Astrocyte (in vitro differentiated cells and primary cell): ENCODE measurements around the gene ANKRD66. TPM values are rescaled to one million over a fixed set of nuclear protein-coding genes. Genes with fewer than 3 reads are reported as not detected.

Experiments
- DNase-seq: peaks from one replicate; pipeline ENCODE4 v3.0.0-alpha.2; 2010; ENCODE audit warnings: low read depth
- FAIRE-seq: peaks from 2 replicates; lab custom pipeline; 2011; peaks lifted over from hg19 to GRCh38; lab: Jason Lieb, UNC
- H2AFZ ChIP-seq: 2 replicates; pipeline ENCODE4 v1.6.0; 2012; ENCODE audit warnings: low read depth, low read length, inconsistent platforms
- H3K27ac ChIP-seq: 2 replicates; pipeline ENCODE4 v1.5.1; 2011; ENCODE audit warnings: low read depth, low read length, inconsistent platforms
- H3K27me3 ChIP-seq: 2 replicates; pipeline ENCODE4 v1.6.0; 2011; ENCODE audit warnings: low read length, inconsistent platforms; ENCODE audit not compliant: insufficient read depth
- H3K36me3 ChIP-seq: 2 replicates; pipeline ENCODE4 v1.5.1; 2011; ENCODE audit warnings: low read length, inconsistent platforms; ENCODE audit not compliant: insufficient read depth
- H3K4me1 ChIP-seq: 2 replicates; pipeline ENCODE4 v1.5.1; 2011; ENCODE audit warnings: low read length, inconsistent platforms; ENCODE audit not compliant: insufficient read depth
- H3K4me2 ChIP-seq: 2 replicates; pipeline ENCODE4 v1.6.0; 2012; ENCODE audit warnings: low read length, inconsistent platforms
- H3K4me3 ChIP-seq: 2 replicates; pipeline ENCODE4 v1.5.1; 2011; ENCODE audit warnings: low read depth, mild to moderate bottlenecking, low read length, inconsistent platforms; ENCODE audit not compliant: insufficient read depth
- H3K79me2 ChIP-seq: 2 replicates; pipeline ENCODE4 v1.6.0; 2012; ENCODE audit warnings: mild to moderate bottlenecking, low read length, inconsistent platforms; ENCODE audit not compliant: insufficient read depth
- H3K9ac ChIP-seq: 2 replicates; pipeline ENCODE4 v1.6.0; 2012; ENCODE audit warnings: mild to moderate bottlenecking, low read length, inconsistent platforms
- H3K9me3 ChIP-seq: 2 replicates; pipeline ENCODE4 v1.5.1; 2012; ENCODE audit warnings: low read depth, mild to moderate bottlenecking, low read length, inconsistent platforms; ENCODE audit not compliant: insufficient read depth
- H4K20me1 ChIP-seq: 2 replicates; pipeline ENCODE4 v1.6.0; 2012; ENCODE audit warnings: low read length, inconsistent platforms; ENCODE audit not compliant: insufficient read depth
- H3K27ac Mint-ChIP-seq: one replicate; pipeline ENCODE4 v1.8.0; 2021; ENCODE audit warnings: mild to moderate bottlenecking, mixed read lengths; ENCODE audit not compliant: unreplicated experiment
- H3K27me3 Mint-ChIP-seq: one replicate; pipeline ENCODE4 v1.8.0; 2021; ENCODE audit warnings: low read depth, mixed read lengths; ENCODE audit not compliant: unreplicated experiment
- H3K36me3 Mint-ChIP-seq: one replicate; pipeline ENCODE4 v1.8.0; 2021; ENCODE audit warnings: low read depth, mixed read lengths; ENCODE audit not compliant: unreplicated experiment
- H3K4me1 Mint-ChIP-seq: one replicate; pipeline ENCODE4 v1.8.0; 2021; ENCODE audit warnings: low read depth, mixed read lengths; ENCODE audit not compliant: unreplicated experiment
- H3K4me3 Mint-ChIP-seq: one replicate; pipeline ENCODE4 v1.8.0; 2021; ENCODE audit warnings: mild to moderate bottlenecking, moderate library complexity, mixed read lengths; ENCODE audit not compliant: unreplicated experiment
- H3K9me3 Mint-ChIP-seq: one replicate; pipeline ENCODE4 v1.8.0; 2021; ENCODE audit warnings: mild to moderate bottlenecking, mixed read lengths; ENCODE audit not compliant: unreplicated experiment
- EZH2 ChIP-seq: IDR thresholded peaks from 2 replicates; pipeline ENCODE4 v1.6.1; 2012; ENCODE audit warnings: mild to moderate bottlenecking, low read length, inconsistent platforms; ENCODE audit not compliant: insufficient read depth
- total RNA-seq: library from RNA; stranded (reverse); gene quantifications from 2 replicates; pipeline ENCODE4 v1.2.1, GENCODE V29; 2021
- TF ChIP-seq, protein P1 (sequence below): IDR thresholded peaks from 2 replicates; pipeline ENCODE4 v1.5.1; 2011; ENCODE audit warnings: low read depth, mild to moderate bottlenecking, inconsistent platforms, low read length, moderate library complexity; ENCODE audit not compliant: insufficient read depth

Gene ANKRD66
- total RNA-seq, 1 donor from 2014 or later, result not detected

- no peaks in the 10 kb centered on the region for H3K4me1 ChIP-seq
- H2AFZ ChIP-seq, result no peak overlapping the region
- no peak overlapping the region for H3K9ac ChIP-seq
- no peaks in the 10 kb centered on the region for H4K20me1 ChIP-seq
- no peak overlapping the region for H3K4me3 Mint-ChIP-seq
- H3K36me3 ChIP-seq, result no peaks in the 10 kb centered on the region
- TF ChIP-seq, protein P1, sequence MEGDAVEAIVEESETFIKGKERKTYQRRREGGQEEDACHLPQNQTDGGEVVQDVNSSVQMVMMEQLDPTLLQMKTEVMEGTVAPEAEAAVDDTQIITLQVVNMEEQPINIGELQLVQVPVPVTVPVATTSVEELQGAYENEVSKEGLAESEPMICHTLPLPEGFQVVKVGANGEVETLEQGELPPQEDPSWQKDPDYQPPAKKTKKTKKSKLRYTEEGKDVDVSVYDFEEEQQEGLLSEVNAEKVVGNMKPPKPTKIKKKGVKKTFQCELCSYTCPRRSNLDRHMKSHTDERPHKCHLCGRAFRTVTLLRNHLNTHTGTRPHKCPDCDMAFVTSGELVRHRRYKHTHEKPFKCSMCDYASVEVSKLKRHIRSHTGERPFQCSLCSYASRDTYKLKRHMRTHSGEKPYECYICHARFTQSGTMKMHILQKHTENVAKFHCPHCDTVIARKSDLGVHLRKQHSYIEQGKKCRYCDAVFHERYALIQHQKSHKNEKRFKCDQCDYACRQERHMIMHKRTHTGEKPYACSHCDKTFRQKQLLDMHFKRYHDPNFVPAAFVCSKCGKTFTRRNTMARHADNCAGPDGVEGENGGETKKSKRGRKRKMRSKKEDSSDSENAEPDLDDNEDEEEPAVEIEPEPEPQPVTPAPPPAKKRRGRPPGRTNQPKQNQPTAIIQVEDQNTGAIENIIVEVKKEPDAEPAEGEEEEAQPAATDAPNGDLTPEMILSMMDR, result no peak
- no peak for TF ChIP-seq EZH2
- DNase-seq, result no peak
- no peaks in the 10 kb centered on the region for H3K4me1 Mint-ChIP-seq
- H3K36me3 Mint-ChIP-seq, result no peaks in the 10 kb centered on the region
- H3K27ac Mint-ChIP-seq, result no peak overlapping the region
- H3K27me3 Mint-ChIP-seq, result peaks cover 3% of the 10 kb centered on the region
- no peaks in the 10 kb centered on the region for H3K9me3 Mint-ChIP-seq
- no peaks in the 10 kb centered on the region for H3K9me3 ChIP-seq
- no peak for FAIRE-seq
- H3K27me3 ChIP-seq, result peaks cover 3% of the 10 kb centered on the region
- H3K79me2 ChIP-seq, result no peaks in the 10 kb centered on the region
- no peak overlapping the region for H3K27ac ChIP-seq
- H3K4me3 ChIP-seq, result no peak overlapping the region
- H3K4me2 ChIP-seq, result no peak overlapping the region
Measured at GRCh38 chr6:46808806-46809205, 62.1 kb downstream of the ANKRD66 start.

Other genes starting within 250 kb of the ANKRD66 start
- 0.72 and 0.84 TPM in 2 replicates for gene CYP39A1, start 94.1 kb upstream of the ANKRD66 start, total RNA-seq
- gene SLC25A27, start 94.0 kb upstream of the ANKRD66 start, total RNA-seq, result 4.3 and 4.4 TPM in 2 replicates
- gene TDRD6, start 59.0 kb upstream of the ANKRD66 start, total RNA-seq, result 0.02 TPM in 1 of 2 replicates, not detected in the other
- 0.43 and 0.48 TPM in 2 replicates for gene PLA2G7, start 11.6 kb upstream of the ANKRD66 start, total RNA-seq
- gene MEP1A, start 46.5 kb downstream of the ANKRD66 start, total RNA-seq, result not detected in 2 replicates
- 0.54 and 1.1 TPM in 2 replicates for gene ADGRF5, start 175.0 kb downstream of the ANKRD66 start, total RNA-seq